Osteocyte (in vitro differentiated cells): ENCODE data around the gene AFF1. TPM values are rescaled to one million over a fixed set of nuclear protein-coding genes. Genes with fewer than 3 reads are reported as not detected.
A peak's percentile ranks its signal among the peaks of the same experiment; 100 is the strongest.

Experiments
- DNase-seq: peaks from one replicate; pipeline ENCODE4 v3.0.0; 2021; ENCODE audit warnings: mixed read lengths; ENCODE audit not compliant: unreplicated experiment; ENCODE audit errors: extremely low spot score
- H3K27ac Mint-ChIP-seq: one replicate; pipeline ENCODE4 v1.8.0; 2021; ENCODE audit warnings: mild to moderate bottlenecking, mixed read lengths; ENCODE audit not compliant: unreplicated experiment
- H3K27me3 Mint-ChIP-seq: one replicate; pipeline ENCODE4 v1.8.0; 2021; ENCODE audit warnings: mixed read lengths; ENCODE audit not compliant: unreplicated experiment
- H3K36me3 Mint-ChIP-seq: one replicate; pipeline ENCODE4 v1.8.0; 2021; ENCODE audit warnings: mixed read lengths; ENCODE audit not compliant: unreplicated experiment
- H3K4me1 Mint-ChIP-seq: one replicate; pipeline ENCODE4 v1.8.0; 2021; ENCODE audit warnings: mixed read lengths; ENCODE audit not compliant: unreplicated experiment
- H3K4me3 Mint-ChIP-seq: one replicate; pipeline ENCODE4 v1.8.0; 2021; ENCODE audit warnings: mild to moderate bottlenecking, moderate library complexity, mixed read lengths; ENCODE audit not compliant: unreplicated experiment
- H3K9me3 Mint-ChIP-seq: one replicate; pipeline ENCODE4 v1.8.0; 2021; ENCODE audit warnings: mixed read lengths; ENCODE audit not compliant: unreplicated experiment
- total RNA-seq: library from RNA; stranded (reverse); gene quantifications from 2 replicates; pipeline ENCODE4 v1.2.1, GENCODE V29; 2021
- TF ChIP-seq, protein P1 (sequence below): fragments of 200-600 bp; sonication (generic); IDR thresholded peaks from 2 replicates; pipeline ENCODE4 v1.5.0; 2021; ENCODE audit warnings: antibody characterized with exemption, mild to moderate bottlenecking, moderate library complexity

Gene AFF1
- total RNA-seq, 1 donor from 2014 or later, result 39.3 TPM

DNA sequence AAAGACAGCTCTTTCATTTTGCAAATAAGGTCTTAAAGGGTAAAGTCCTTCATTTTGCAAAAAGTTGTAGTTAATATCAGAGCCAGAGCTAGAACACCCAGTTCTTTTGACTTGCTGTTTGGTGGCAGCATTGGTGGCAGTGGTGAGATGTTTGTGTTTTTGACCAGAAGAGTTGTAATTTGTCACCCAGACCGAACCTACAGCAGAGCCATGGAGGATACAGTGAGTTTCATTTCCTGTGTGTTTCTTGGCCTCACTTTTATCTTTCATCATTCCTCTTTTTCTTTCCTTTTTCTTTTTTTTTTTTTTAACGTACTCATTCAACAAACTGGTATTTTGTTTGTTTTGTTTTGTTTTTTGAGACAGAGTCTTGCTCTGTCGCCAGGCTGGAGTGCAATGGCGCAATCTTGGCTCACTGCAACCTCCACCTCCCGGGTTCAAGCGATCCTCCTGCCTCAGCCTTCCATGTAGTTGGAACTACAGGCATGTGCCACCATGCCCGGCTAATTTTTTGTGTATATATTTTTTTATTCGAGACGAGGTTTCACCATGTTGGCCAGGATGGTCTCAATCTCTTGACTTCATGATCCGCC is 116.4 kb downstream of the AFF1 start:
- Mint-ChIP-seq H3K9me3 (no peaks in the 10 kb centered on the region), H3K27me3 (no peaks in the 10 kb centered on the region), H3K27ac (no peak overlapping the region), H3K4me3 (no peak overlapping the region), H3K4me1 (peaks cover 27% of the 10 kb centered on the region), H3K36me3 (peaks cover 23% of the 10 kb centered on the region)
- DNase-seq, result no peak
- TF ChIP-seq, protein P1, sequence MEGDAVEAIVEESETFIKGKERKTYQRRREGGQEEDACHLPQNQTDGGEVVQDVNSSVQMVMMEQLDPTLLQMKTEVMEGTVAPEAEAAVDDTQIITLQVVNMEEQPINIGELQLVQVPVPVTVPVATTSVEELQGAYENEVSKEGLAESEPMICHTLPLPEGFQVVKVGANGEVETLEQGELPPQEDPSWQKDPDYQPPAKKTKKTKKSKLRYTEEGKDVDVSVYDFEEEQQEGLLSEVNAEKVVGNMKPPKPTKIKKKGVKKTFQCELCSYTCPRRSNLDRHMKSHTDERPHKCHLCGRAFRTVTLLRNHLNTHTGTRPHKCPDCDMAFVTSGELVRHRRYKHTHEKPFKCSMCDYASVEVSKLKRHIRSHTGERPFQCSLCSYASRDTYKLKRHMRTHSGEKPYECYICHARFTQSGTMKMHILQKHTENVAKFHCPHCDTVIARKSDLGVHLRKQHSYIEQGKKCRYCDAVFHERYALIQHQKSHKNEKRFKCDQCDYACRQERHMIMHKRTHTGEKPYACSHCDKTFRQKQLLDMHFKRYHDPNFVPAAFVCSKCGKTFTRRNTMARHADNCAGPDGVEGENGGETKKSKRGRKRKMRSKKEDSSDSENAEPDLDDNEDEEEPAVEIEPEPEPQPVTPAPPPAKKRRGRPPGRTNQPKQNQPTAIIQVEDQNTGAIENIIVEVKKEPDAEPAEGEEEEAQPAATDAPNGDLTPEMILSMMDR, result no peak

DNA sequence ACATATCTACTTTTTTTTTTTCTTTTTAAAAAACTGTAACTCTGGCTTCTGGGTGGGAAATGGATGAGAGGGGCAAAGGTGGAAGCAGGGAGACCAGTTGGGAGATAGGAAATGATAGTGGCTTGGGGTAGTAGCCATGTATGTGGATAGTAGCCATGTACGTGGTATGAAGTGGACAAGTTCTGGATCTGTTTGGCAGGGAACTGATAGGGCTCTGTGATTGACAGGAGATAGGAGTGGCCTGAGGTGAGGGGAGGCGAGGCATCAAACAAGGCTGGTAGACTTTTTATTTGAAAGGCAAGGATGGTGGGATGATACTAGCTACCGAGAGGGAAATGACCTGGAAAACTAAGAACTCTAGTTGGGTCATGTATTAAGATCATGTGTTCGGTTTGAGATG is 117.8 kb downstream of the AFF1 start:
- Mint-ChIP-seq H3K4me1 (peaks cover 30% of the 10 kb centered on the region), H3K27me3 (no peaks in the 10 kb centered on the region), H3K36me3 (peaks cover 18% of the 10 kb centered on the region), H3K27ac (peak overlapping the region; percentile 48), H3K4me3 (no peak overlapping the region), H3K9me3 (no peaks in the 10 kb centered on the region)
- no peak for DNase-seq
- TF ChIP-seq, protein P1, result no peak

DNA sequence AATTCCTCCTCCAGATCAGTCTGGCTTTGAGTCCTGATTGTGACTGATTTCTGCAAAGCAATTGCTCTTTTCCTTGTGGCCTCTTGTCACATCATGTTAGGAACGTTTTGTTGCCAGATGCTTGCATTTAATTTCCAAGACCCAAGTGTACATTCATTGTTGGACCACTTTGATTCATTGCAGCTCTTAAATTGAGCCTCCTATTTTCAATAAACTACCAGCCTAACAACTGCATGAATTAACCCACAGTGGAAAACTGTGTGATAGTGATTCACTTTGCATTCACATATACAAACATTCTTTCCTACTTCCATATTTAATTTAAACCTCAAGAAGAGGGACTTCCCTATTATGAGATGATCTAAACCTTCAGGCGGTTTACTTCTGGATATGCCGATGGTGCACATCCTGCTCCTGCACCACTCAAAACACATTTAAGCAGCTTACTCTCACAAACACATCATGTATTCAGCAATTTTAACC is 118.4 kb downstream of the AFF1 start:
- peaks cover 17% of the 10 kb centered on the region for H3K36me3 Mint-ChIP-seq
- H3K4me3 Mint-ChIP-seq, result no peak overlapping the region
- no peaks in the 10 kb centered on the region for H3K9me3 Mint-ChIP-seq
- H3K27ac Mint-ChIP-seq, result no peak overlapping the region
- TF ChIP-seq, protein P1, result no peak
- no peak for DNase-seq
- H3K4me1 Mint-ChIP-seq, result peaks cover 33% of the 10 kb centered on the region
- no peaks in the 10 kb centered on the region for H3K27me3 Mint-ChIP-seq

DNA sequence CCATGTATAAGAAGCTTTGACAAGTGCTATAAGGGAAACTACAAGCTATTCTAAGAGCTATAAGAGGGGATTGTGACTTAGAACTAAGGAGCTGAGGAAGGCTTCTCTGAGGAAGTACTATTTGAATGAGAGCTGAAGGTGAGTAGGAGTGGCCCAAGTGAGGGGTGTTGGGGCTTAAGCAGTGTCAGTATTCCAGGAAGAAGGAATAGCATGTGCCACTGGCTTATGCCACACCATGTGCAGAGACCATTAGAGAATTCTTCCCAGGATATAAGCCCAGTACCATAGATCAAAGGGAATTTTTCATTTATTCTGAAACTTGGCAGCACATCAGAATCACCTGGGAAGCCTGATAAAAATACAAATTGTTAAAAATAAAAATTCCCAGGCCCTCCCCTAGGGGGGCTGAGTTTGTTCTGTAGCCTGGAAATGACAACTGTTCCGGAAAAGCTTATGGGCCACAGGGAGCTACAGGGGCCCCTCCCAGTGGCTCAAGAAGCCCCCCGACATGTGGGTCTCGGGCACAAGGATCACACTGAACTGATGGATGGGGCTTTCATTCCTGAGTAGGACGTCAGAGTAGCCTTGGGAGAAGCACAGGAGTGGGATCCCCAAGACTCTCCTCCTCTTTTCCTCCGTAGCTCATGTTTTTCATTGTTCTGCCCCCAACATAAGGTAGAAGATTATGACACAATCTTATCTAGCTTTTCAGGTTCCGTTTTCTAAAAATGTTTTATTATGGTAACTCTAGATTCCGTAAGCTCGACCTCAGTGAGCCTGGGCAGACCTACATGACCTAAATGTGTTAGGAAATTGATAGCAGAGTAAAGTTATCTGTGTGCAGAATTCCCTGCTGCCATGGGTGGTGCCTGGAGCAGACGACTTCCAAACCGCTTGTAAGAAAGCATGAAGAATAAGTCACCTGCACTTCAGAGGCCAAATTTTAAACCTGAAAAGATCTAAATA is 119.3 kb downstream of the AFF1 start:
- Mint-ChIP-seq H3K4me3 (no peak overlapping the region), H3K36me3 (peaks cover 20% of the 10 kb centered on the region), H3K27ac (no peak overlapping the region), H3K4me1 (peaks cover 35% of the 10 kb centered on the region), H3K9me3 (no peaks in the 10 kb centered on the region), H3K27me3 (no peaks in the 10 kb centered on the region)
- no peak for DNase-seq
- TF ChIP-seq, protein P1, result no peak

DNA sequence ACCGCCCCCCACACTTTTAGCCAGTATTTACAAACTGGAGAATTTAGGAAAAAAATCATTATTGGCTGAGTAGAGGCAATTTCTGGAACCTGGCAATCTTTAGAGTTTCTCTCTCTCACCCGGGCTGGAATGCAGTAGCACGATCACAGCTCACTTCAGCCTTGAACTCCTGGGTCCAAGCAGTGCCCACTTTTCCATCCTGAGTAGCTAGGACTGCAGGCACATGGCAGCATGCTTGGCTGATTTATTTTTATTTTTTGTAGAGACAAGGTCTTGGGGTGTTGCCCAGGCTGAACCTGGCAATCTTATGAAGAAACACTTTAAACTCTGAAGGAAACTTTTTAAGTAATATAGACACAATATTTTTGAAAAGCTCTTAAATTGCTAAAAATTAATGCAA is 120.1 kb downstream of the AFF1 start:
- Mint-ChIP-seq H3K4me1 (peaks cover 37% of the 10 kb centered on the region), H3K36me3 (peaks cover 16% of the 10 kb centered on the region), H3K27me3 (no peaks in the 10 kb centered on the region), H3K9me3 (no peaks in the 10 kb centered on the region), H3K27ac (peak overlapping the region; percentile 58), H3K4me3 (peak overlapping the region; percentile 8)
- TF ChIP-seq, protein P1, result no peak
- no peak for DNase-seq
